GM12865 (cell line): ENCODE measurements around the gene TRIOBP.

Experiments
- DNase-seq: peaks from one replicate; pipeline ENCODE4 v3.0.0; 2010; ENCODE audit warnings: low read depth
- H3K4me3 ChIP-seq: 2 replicates; pipeline ENCODE4 v1.5.1; 2011; ENCODE audit warnings: mild to moderate bottlenecking, low read depth, low read length, control low read depth
- TF ChIP-seq, protein P1 (sequence below): IDR thresholded peaks from 2 replicates; pipeline ENCODE4 v1.5.1; 2011; ENCODE audit warnings: low read length, control low read depth, low read depth, inconsistent platforms; ENCODE audit not compliant: insufficient read depth; ENCODE audit errors: missing control alignments

Gene TRIOBP

GRCh38 chr22:37676736-37677492 lies 19.9 kb upstream of the TRIOBP start:
- DNase-seq = peak; percentile 93
- TF ChIP-seq, protein P1, sequence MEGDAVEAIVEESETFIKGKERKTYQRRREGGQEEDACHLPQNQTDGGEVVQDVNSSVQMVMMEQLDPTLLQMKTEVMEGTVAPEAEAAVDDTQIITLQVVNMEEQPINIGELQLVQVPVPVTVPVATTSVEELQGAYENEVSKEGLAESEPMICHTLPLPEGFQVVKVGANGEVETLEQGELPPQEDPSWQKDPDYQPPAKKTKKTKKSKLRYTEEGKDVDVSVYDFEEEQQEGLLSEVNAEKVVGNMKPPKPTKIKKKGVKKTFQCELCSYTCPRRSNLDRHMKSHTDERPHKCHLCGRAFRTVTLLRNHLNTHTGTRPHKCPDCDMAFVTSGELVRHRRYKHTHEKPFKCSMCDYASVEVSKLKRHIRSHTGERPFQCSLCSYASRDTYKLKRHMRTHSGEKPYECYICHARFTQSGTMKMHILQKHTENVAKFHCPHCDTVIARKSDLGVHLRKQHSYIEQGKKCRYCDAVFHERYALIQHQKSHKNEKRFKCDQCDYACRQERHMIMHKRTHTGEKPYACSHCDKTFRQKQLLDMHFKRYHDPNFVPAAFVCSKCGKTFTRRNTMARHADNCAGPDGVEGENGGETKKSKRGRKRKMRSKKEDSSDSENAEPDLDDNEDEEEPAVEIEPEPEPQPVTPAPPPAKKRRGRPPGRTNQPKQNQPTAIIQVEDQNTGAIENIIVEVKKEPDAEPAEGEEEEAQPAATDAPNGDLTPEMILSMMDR = no peak
- H3K4me3 ChIP-seq = peak overlapping the region; percentile 71

GRCh38 chr22:37677493-37677974 lies 19.3 kb upstream of the TRIOBP start:
- DNase-seq = no peak
- H3K4me3 ChIP-seq = peak overlapping the region; percentile 71
- TF ChIP-seq, protein P1 = no peak

- TF ChIP-seq, protein P1 = no peak
- no peak for DNase-seq
These were observed 18.5 kb upstream of the TRIOBP start for GRCh38 chr22:37678372-37678771.

DNA sequence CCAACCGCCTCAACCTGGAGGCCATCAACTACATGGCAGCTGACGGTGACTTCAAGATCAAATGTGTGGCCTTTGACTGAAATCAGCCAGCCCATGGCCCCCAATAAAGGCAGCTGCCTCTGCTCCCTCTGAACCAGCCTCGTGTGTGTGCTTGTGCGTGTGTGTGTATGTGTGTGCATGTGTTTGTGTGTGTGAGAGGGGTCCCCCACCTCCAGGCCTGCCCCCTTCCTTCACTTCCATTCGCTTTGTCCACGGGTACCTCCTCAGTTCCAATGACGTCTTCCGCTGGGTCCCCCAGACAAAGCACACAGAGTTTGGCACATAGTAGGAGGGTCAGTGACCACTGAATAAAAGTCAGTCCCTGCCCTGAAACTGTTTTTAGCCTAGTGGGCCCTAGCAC lies 17.2 kb upstream of the TRIOBP start:
- TF ChIP-seq, protein P1 = no peak
- DNase-seq = no peak
- no peak overlapping the region for H3K4me3 ChIP-seq

More at GRCh38 chr22:37678372-37678771, 18.5 kb upstream of the TRIOBP start:
- H3K4me3 ChIP-seq = no peak overlapping the region

DNA sequence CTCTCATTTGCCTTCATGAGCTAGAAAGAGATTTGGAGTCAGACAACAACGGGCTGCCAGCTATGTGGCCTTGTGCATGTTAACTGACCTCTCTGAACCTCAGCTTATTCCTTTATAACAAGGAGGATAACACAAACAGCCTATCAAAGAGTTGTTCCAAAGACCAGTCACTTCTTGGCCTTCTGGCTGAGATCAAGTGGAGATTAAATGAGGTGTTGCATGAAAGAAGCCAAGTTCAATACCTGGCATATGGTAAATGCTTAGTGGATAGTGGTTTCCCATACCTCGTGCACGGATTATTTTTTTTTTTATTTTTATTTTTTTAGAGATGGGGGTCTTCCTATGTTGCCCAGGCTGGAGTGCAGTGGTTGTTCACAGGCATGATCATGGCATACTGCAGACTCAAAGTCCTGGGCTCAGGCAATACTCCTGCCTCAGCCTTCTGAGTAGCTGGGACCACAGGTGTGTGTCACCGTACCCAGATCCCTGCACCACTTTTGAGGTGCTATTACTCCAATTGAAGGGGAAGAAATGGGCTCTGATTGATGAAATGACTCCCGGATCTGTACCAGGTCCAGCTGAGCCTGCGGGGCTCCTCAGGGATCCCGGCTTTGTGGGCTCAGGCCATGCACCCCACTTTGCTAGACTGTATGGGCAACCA lies 16.5 kb upstream of the TRIOBP start:
- DNase-seq = no peak
- no peak overlapping the region for H3K4me3 ChIP-seq
- TF ChIP-seq, protein P1 = no peak

- H3K4me3 ChIP-seq = no peak overlapping the region
- TF ChIP-seq, protein P1 = no peak
- no peak for DNase-seq
These were observed 15.8 kb upstream of the TRIOBP start for GRCh38 chr22:37681001-37681424.
